Myocyte (in vitro differentiated cells): ENCODE data around the gene SHLD2. TPM values are rescaled to one million over a fixed set of nuclear protein-coding genes. Genes with fewer than 3 reads are reported as not detected.
"Not testable (repeated sequence)": the region's sequence is repeated elsewhere in the genome, so short reads cannot be mapped to it uniquely, and the experiment has no call there.

Source experiments
- DNase-seq: peaks from one replicate; pipeline ENCODE4 v3.0.0-alpha.2; 2012; ENCODE audit warnings: low read depth
- polyA plus RNA-seq: library from polyadenylated mRNA; unstranded; fragments of >200 nt; gene quantifications from one replicate; pipeline ENCODE4 v1.2.1, GENCODE V29; 2012; ENCODE audit warnings: missing spikeins
- total RNA-seq: library from RNA; depleted of rRNA; stranded (reverse); fragments of >200 nt; gene quantifications from 2 replicates; pipeline ENCODE4 v1.2.3, GENCODE V29; 2014

Gene SHLD2, protein sequence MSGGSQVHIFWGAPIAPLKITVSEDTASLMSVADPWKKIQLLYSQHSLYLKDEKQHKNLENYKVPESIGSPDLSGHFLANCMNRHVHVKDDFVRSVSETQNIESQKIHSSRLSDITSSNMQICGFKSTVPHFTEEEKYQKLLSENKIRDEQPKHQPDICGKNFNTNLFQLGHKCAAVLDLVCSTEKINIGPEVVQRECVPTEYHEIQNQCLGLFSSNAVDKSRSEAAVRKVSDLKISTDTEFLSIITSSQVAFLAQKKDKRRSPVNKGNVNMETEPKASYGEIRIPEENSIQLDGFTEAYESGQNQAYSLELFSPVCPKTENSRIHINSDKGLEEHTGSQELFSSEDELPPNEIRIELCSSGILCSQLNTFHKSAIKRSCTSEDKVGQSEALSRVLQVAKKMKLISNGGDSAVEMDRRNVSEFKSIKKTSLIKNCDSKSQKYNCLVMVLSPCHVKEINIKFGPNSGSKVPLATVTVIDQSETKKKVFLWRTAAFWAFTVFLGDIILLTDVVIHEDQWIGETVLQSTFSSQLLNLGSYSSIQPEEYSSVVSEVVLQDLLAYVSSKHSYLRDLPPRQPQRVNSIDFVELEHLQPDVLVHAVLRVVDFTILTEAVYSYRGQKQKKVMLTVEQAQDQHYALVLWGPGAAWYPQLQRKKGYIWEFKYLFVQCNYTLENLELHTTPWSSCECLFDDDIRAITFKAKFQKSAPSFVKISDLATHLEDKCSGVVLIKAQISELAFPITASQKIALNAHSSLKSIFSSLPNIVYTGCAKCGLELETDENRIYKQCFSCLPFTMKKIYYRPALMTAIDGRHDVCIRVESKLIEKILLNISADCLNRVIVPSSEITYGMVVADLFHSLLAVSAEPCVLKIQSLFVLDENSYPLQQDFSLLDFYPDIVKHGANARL
- total RNA-seq, result 22.2 and 26.4 TPM in 2 replicates
- polyA plus RNA-seq, result 7.3 TPM

DNA sequence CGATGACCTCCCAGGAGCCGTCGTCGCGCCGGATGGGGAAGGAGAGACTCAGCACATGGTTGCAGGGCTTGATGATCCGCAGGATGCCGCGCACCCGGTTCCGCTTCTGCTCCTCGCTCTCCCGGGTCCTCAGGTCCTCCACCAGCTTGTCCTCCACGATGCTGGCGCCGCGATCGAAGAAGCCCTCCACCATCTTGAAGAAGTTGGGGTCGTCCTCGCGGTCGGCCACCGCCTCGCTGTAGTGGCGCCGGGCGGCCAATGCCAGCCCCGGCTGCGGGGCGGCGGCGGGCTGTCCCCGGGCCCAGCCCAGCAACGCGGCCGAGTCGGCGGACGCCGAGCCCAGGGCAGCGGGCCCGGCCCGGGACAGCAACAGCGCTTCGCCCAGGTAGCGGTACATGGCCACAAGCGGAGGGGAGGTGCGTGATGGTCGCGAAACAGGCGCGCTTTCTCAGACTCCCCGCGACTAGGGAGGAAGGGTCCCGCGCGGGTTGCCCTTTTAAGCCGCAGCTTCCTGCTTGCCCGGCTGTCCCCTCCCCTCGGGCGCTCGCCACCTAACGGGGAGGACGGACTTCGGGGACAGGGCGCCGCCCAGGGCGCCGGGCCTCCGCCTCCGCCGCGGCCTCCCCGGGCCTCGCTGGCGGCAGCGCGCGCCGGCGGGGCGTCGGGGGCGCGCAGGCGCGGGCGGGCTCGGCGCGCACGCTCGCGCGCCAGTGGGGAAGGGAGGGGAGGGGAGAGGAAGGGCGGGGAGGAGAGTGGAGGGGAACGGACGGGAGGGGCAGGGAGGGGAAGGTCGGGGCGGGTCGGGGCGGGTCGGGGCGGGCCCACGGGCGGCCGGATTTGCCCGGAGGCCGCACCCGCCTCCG lies at the start of gene SHLD2, which contains the start of gene GLUD1:
SHLD2 (plus strand) TSS at position 834 of the 863 bp plus-strand sequence. CDS start 56,149 bp downstream, outside the sequence.
GLUD1 (minus strand) TSS at position 471 of the 863 bp plus-strand sequence; CDS start at position 397, 74 bp downstream.
- DNase-seq, result peak; percentile 91

DNA sequence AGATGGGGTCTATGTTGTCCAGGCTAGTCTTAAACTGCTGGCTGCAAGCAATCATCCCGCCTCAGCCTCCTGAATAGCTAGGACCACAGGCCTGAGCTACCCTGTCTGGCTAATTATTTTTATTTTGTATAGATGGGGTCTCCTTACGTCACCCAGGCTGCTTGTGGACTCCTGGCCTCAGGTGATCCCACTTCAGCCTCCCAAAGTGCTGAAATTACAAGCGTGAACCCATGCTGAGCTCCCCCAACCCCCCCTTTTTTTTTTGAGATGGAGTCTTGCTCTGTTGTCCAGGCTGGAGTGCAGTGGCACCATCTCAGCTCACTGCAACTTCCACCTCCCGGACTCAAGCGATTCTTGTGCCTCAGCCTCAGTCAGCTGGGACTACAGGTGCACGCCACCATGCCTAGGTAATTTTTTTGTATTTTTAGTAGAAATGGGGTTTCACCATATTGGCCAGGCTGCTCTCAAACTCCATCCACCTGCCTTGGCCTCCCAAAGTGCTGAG lies 49.5 kb upstream of the SHLD2 start:
- no peak for DNase-seq

DNA sequence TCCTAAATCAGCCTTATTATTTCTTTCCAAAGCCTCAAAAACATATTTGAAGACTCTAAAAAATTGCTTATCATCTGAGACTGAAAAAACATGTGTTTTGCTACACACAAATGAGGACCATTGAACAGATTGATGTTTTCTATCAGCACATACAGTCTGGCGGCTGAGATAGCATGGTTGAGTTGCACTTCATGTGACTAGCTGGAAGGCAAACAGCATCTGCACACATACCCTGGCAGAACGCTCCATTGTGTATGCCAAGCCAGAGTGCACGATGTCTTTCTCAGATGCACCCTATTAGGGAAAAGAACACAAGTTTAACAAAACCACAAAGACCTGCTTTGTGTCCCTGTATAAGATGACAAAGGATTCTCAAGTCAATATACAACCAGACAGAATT lies 41.9 kb upstream of the SHLD2 start:
- no peak for DNase-seq

DNA sequence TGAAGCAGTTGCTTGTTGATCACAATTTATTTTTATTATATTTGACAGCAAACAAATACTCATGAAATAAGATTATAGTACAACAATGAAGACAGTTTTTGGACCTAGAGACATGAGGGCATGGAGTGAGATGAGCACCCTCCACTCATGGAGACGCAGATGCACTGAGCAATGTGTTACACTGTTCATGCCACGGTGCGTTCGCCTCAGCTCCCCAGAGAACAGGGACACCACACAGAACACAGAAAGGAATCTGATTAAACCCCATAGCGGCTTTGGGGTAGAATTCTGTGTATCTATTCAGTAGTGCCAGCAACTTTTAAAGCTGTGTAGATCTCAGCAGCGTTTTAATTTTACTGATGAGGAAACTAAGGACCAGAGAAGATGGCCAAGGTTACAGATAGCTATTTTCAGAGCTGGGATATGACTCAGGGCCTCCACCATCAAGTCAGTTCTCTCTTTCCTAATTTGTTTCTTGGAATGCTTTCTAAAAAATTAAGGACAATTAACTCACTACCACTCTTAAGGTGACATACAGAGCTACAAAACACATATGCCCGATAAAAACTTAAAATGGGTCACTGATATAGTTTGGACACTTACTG lies 41.3 kb upstream of the SHLD2 start:
- DNase-seq, result no peak

DNA sequence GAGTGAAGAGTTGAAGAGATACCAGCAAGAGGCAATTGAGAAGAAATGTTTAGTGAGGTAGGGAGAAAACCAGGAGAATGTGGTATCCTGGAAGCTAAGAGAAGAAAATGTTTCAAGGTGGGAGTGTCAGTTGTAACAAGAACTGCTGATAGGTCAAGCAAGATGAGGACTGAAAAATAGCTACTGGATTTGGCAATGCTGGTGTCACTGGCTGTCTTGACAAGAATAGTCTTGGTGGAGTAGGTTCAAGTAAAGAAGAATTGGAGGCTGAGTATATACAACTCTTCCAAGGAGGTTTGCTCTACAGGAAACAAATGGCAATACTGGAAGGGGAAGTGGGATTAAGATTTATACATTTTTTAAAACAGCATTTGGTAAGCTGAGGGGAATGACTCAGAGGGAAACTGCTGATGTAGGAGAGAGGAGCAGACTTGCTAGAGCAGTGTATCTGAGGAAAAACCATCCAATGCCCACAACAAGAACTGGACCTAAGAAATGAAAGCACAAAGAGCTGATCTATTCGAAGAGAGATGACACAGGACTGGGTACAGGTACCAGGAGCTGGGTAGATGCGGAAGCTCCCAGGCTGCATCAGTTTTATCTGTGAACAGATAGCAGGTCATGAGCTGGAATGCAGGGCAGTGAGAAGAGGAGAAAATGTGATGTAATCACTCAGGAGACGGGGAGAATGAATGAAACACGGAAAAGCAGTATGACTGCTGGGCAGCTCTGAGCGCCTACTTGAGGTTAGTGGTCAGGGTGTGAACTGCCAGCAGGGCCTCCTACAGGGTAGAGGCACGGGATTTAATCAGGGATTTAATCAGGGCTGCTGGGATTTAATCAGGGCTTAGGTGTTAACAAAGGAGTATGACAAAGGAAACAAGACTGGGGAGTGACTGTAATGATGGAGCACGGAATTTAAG lies 40.4 kb upstream of the SHLD2 start:
- DNase-seq, result peak; percentile 53

DNA sequence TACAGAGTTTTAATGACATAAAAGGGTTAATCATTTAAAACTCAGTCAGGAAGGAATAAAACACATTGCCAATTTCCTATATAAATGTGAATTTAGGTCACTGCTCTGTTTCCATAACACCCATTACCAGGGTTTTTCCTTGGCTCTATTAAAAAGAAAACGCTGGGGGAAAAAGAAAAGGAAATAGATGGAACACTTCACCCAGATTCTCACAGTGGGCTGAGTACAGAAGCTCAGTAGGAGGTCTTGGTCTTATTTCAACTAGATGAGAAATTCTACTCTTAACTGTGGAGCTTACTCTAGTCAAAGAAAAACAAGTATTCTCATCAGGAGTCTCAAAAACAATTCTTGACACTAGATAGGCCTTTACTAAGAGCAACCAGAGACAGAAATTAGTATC lies 36.8 kb upstream of the SHLD2 start:
- no peak for DNase-seq

DNA sequence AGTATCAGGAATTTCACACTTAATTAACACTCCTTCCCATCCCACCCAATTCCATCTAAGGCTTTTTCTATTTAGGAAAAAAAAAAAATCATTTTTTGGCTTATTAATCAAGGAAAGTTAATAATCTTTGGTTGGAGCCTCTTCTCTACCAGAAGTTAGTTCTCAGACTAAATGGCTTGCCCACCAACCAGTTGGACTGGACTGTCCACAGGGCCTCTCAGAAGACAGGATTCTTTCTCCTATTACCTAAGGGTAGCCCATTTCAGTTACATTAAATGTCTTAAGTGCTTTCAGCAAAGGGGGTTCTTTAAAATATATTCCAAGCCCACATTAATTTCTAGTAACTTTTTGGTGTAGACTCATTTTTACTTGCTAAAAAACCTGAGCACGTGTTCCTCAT lies 35.6 kb upstream of the SHLD2 start:
- DNase-seq, result no peak

DNA sequence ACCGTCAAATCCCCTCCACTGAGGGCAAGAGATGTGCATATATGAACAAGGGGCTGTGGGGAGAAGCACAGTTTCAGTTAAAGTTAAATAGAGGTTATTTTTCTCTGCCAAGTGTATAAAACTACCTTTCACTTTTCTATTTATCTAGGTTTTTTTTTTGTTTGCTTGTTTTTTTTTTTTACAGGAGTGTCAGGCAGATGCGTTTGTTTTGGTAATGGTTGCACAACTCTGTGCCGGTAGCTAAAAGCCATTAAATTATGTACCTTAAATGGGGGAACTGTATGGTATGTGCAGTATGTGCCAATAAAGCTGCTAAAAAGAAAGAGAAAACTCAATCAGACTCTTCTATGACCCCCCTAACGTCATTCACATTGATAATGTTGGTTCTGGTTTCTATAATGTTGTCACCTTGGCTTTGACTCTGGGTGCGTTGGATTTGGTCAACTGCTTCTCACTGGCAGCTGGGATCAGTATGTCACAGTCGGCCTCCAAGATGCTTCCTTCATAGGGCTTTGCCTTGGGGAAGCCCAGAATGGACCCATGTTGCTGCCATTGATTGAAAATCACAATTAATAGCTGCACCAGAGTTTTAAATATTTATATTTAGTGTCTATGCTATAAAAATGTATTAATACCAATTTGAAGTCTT lies 34.6 kb upstream of the SHLD2 start:
- DNase-seq, result no peak

DNA sequence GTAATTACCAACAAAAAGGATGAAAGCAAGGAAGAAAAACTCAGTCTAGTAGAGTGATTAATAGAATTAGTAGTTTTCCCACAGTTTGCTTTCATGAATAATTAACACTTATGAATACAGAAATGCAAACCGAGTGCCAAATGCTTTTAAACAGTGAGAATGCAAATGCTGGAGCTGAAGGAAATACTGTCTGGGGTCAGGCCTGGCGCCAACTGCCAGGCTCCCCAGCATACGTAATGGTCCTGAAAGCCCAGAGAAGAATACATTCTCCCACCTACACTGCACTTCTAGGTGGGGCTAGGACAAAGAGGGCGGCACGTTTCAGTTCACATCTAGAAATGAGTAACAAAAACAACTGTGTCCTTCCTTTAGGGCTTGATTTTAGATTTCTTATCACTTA lies 30.4 kb upstream of the SHLD2 start:
- no peak for DNase-seq

DNA sequence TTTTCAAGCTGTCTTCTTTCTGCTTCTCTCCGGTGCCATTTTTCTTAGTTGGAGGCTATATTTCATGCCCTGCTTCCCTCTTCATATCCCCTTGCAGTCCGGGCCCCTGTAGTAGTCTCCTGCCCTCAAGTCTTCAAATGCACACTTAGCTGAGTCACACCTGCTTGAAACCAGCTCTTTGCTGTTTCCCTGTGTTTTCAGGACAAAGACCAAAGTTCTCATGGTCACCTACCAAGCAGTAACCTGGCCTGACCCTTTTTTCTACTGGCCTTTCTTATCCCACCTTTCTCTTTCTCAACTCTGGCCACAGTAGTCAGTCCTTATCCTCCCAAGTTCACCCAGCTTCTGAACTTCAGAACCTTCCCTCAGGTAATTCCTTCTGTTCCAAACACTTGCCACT lies 28.8 kb upstream of the SHLD2 start:
- DNase-seq, result no peak

DNA sequence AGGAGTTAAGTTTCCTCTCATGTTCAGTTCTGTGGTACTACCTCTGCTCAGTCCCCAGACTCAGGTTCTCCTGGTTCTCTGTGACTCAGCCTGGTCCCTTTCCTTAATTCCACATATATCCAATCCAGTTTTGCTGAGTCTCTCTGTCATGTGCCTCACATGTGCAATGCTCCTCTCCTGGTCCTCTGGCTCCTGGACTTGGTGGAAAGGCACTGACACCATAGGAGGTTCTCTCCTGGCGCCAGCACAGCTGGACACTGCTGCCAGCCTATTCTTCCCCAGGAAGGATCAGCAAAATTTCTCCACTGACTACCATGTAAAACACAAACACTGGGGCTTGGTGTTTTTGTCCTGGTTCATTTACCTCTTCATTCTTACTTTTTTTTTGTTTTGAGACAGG lies 28.1 kb upstream of the SHLD2 start:
- DNase-seq, result no peak

DNA sequence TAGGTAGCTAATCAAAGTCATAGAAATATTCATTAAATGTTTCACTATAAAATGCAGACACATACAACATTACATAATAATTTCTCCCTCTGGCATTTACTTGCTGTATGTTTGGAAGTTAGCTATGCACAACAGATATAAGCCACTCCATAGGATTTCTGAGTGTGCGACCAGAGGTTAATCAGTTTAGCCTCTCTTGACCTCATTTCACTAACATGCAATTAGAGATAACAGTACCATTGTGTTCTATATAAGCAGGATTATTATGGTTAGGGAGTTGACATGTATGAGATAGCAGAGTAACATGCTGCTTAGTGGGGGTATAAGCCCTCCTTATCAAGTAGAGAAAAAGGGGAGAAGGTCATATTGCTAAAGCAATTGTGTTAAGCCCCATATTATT lies 26.7 kb upstream of the SHLD2 start:
- DNase-seq, result no peak

DNA sequence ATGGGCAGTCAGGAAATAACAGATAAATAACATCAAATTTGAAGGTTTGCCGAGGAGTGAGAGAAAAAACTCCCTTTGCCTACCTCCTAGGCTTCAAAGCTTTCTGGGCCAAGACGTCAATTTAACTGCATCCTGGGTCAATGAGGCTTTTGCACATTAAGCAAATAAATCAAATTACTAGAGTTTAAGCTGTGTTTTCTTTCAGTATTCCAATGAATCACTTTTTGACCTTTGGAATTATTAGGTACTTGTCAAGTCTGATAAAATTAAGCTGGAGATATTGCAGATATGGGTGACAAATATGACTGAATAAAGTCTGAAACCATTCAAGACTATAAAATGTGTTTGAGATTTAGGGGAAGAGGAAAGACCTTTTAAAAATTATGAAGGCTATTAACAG lies 22.6 kb upstream of the SHLD2 start:
- no peak for DNase-seq

DNA sequence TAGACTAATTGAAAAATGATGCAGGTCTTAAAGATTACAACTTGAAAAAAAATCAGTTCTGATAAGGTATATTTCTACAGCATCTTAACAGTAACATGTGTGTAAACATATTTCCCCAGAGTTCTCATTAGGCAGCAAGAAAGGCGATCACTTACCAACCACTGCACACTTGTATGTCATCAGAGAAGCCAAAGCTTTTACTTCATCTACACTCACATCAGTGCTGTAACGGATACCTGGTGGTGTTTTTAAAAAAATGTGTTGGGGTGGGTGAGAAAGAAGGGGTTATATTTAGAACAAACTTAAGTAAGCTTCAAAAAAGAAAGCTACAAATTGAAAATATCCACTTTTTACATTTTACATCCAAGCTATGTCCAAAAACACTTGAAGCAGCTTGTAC lies 18.6 kb upstream of the SHLD2 start:
- not testable (repeated sequence) for DNase-seq

DNA sequence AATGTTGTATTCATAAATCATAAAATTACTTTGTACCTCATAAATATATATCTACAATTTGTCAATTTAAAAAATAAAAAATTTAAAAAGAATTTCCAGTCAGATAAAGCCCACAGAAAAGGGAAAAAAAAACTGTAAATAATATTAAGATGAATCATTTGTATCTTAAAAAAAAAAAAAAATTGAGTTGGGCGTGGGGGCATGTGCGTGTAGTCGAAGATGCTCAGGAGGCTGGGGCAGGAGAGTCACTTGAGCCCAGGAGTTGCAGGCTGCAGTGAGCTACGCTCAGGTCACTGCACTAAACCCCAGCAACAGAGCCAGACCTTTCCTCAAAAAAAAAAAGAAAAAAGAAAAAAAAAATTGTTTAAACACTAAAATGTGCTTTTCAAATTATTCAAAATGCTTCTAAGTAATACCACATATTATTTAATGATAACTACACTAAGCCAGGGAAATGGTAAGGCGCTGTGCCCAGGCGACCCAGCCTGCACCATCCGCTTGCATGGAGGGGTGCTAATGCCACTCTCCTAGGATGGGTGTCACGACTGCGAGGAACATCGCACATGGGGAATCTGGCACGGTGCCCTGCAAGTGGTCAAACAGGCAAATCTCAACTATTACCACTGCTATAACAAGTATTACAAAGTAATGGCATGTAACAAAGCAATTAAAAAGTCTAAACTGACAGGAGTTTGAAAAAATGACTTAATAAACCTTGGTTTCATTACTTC lies 15.7 kb upstream of the SHLD2 start:
- no peak for DNase-seq

DNA sequence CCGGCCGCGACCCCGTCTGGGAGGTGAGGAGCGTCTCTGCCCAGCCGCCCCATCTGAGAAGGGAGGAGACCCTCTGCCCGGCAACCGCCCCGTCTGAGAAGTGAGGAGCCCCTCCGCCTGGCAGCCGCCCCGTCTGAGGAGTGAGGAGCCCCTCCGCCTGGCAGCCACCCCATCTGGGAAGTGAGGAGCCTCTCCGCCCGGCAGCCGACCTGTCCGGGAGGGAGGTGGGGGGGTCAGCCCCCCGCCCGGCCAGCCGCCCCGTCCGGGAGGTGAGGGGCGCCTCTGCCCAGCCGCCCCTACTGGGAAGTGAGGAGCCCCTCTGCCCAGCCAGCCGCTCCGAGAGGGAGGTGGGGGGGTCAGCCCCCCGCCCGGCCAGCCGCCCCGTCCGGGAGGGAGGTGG lies 14.4 kb upstream of the SHLD2 start:
- not testable (repeated sequence) for DNase-seq

DNA sequence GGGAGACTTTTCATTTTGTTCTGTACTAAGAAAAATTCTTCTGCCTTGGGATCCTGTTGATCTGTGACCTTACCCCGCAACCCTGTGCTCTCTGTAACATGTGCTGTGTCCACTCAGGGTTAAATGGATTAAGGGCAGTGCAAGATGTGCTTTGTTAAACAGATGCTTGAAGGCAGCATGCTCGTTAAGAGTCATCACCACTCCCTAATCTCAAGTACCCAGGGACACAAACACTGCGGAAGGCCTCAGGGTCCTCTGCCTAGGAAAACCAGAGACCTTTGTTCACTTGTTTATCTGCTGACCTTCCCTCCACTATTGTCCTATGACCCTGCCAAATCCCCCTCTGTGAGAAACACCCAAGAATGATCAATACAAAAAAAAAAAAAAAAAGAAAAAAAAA lies 13.4 kb upstream of the SHLD2 start:
- not testable (repeated sequence) for DNase-seq

DNA sequence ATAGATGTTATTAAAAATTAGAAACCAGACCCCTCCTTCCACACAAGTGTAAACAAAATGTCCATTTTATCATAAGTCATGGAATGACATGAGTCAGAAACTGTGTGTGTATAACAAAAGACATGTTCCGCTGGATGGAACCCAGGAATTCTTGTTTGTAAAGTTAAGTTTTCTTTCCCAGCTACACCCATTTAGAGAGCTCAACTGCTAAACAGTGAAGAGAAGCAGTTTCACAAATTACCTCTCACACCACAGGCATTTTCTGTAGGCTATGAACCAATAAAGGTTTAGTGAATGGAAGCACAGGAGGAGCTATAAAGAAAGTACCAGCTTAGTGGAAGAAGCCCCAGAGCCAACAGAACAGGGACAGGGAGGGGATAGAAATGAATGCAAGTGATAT lies 12.8 kb upstream of the SHLD2 start:
- peak; percentile 49 for DNase-seq
